Lung microvascular endothelial cell (primary cell): ENCODE data around the gene WDR43. TPM values are rescaled to one million over a fixed set of nuclear protein-coding genes. Genes with fewer than 3 reads are reported as not detected.
"Not testable (repeated sequence)": the region's sequence is repeated elsewhere in the genome, so short reads cannot be mapped to it uniquely, and the experiment has no call there.

Experiments
- DNase-seq, 2 donors: peaks; one replicate each; pipeline versions ENCODE4 v3.0.0 to v3.0.0-alpha.2; 2010; ENCODE audit warnings: low read depth in 2 of 2
- total RNA-seq: library from RNA; depleted of rRNA; stranded (reverse); fragments of >200 nt; gene quantifications from 2 replicates; pipeline ENCODE4 v1.2.1, GENCODE V29; 2014

Gene WDR43
- total RNA-seq, 1 donor from 2014 or later = 51.6 TPM

DNA sequence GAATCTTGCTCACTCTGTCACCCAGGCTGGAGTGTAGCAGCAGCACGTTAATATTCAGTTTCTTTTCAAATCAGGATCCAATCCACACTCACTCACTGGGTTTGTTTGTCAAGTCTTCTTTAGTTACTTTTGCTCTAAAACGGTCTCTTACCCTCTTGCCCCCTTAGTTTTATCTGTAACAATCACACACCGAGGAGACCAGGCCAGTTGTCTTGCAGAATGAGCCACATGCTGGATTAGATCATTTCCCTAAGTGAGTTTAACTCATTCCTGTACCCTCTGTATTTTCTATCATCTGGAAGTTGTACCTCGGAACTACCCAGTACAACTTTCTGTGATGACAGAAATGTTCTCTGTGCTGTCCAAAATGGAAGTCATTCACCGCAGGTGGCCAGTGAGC is 65.9 kb downstream of the WDR43 start:
- DNase-seq = peak in 1 of 2 donors; percentile 64

DNA sequence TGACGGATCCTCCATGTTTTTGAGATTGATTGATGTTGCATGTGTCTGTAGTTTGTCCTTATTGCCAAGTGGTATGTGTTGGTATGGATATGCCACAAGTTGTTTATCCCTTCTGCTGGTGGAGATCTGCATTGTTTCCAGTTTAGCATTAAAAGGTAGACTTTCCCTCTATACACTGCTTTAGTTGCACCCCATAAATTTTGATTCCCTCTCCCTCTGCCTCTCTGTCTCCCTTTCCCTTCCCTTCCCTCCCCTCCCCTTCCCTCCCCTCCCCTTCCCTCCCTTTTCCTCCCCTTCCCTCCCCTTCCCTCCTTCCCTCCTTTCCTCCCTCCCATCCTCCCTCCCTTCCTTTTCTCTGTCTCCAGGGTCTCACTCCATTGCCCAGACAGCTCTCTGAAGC is 68.0 kb downstream of the WDR43 start:
- no peak for DNase-seq

DNA sequence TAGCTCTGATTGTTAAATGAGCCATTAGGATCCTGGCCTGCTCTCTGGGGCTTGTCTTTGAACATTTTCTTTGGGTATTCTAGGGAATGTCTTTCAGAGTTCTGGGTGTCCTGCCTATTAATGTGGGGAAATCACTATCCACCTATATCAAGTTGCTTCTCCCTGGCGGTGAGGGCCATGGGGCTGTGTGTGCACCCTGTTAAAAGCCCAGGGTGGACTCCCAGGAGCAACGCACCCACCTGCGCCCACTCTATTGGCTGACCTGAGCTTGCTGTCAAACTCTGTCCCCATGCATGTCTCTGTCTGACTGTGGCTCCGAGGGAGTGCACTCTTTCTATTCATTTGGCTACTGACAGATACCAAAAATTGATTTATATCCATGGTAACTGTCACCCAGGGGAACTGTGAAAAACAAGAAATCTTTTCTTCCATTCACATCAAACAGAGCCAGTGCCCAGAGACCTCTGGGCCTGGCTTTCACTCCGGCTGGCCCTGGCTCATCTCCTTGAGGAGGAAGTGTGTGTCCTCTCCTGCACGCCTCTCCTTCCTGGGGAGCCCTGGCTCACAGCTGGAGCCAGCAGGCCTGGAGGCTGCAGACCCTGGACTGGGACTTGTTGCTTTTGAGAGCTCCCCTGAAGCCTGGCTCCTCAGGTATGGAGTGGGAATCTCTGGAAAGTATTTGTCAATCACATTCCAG is 76.1 kb downstream of the WDR43 start:
- no peak for DNase-seq

DNA sequence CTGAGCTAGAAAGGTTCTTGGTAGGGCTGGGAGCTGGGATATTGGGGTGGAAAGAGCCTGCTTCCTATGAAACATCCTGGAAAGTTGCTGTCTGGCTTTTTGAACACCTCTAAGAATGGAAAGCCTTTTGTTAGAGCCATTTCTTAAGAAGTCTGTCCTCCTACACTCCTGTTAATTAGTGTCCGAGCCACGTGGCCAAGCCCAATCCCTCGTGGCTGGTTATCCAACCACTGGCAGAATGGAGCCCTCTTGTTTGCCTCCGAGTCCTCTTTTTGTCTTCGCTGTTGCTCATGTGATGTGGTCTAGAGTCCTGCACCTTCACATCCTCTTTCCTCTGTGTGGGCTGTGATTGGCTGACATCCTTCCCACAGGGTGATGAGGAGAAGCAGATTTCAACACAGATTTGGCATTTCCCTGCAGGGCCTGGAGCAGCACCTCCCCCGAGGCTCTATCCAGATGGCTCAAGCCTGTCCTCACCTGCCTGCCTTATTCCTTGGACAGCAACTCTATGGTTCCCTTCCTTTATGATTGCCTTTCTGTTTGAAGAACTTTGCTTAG is 78.4 kb downstream of the WDR43 start:
- DNase-seq = no peak

DNA sequence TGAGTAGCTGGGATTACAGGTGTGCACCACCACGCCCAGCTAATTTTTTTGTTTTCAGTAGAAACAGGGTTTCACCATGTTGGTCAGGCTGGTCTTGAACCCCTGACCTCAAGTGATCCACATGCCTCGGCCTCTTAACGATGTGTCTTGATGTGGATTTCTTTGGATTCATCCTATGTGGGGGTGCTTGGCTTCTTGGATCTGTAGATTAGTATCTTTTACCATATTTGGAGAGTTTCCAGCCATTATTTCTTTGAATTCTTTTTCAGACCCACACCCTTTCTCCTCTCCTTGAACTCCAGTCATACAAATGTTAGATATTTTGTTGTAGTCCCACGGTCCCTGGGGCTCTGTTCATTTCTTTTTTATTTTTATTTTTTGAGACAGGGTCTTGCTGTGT is 79.8 kb downstream of the WDR43 start:
- DNase-seq = no peak

DNA sequence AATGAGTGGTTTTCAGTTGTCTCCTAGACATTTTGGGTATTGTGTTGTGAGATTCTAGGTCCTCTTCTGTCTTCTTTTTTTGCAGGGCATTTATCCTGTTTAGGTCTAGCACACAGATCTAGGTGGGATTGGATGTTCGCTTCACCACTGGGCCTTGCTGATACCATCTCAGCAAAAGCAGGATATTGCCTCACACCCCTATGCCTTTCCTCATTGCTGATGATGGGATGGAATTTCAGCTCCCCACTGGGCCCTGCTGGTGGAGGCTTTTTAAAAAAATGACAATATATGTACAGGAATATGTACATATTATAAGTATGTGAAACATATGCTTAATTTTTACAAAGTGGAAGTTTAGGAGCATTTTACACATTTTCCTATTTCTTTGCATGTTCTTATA is 81.2 kb downstream of the WDR43 start:
- peak in 1 of 2 donors; percentile 11 for DNase-seq

DNA sequence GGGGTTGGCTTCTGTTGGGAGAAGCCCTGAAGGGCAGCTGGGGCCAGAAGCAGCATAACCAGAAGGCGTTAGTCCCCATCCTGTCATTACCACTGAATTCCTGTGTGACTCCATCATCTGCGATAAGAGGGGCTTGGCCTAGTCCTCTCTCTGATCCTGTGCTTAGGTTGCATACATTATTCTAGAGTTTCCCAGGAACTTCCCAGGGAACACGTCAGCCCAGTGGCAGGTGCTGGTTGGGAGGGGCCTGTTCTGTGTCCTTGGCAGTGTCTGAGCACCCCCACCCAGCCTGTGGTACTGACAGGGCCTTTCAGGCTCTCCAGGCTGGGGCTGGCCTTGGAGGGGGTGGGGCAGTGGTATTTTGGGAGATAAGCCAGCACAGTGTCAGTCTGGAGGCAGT is 82.1 kb downstream of the WDR43 start:
- no peak for DNase-seq

DNA sequence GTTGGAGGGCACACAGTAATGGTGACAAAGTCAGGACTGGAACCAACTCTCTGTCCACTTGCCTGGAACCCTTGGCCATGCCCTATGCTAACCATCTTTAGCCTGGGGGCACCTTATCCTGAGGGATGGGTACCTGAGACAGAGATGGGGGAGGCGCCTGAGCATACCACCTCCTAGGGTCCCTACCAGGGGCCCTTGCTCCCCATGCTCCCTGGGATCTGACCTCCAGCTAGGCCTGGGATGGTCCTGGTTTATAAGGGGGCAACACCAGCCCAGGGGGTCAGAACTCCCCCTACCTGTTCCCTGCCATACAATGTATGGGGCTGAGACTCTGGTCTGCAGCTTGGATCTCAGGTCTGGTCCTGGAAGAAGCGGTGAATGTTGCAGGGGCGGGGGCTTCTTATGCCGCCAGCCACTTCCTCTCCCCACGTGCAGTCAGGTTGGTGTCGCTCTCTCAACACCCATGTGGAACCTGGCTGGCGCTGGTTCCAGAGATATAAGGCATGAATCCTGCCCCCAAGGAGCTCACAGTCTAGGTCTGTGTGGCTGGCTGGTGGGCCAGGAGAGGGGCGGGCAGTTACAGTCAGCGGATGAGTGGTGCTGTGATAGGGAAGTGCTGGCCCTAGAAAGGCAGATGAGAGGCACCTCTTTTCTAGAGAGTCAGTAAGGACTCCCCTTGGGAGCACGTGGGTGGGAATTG is 82.9 kb downstream of the WDR43 start:
- no peak for DNase-seq

DNA sequence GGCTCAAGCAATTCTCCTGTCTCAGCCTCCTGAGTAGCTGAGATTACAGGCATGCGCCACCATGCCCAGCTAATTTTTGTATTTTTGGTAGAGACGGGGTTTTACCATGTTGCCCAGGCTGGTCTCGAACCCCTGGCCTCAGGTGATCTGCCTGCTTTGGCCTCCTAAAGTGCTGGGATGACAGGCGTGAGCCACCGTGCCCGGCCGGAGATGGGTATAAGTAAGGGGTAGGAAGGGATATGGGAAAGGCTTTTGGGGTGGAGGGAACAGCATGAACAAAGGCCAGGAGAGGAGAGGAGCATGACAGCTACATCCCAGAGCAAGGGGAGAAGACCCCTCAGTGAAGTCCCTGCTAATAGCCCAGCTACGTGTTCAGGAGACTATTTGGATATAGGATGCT is 83.5 kb downstream of the WDR43 start:
- not testable (repeated sequence) for DNase-seq

DNA sequence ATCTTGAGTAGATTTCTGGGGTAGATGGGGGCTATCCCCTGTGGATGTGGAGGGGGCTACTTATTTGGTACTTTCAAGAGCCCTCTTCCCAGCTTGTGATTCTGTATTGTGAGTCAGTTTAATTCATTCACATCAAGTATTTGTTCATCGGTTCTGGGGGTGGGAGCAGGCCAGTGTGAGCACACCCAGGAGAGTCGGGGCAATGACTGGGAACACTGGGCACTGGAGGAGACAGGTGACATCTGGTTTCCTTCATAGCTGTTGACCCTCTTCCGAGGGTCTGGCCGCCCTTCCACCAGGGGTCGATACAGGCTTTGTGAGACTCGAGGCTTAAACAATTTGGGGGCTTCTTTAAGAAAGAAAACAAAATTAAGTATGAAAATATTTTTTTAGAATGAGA is 84.1 kb downstream of the WDR43 start:
- no peak for DNase-seq

DNA sequence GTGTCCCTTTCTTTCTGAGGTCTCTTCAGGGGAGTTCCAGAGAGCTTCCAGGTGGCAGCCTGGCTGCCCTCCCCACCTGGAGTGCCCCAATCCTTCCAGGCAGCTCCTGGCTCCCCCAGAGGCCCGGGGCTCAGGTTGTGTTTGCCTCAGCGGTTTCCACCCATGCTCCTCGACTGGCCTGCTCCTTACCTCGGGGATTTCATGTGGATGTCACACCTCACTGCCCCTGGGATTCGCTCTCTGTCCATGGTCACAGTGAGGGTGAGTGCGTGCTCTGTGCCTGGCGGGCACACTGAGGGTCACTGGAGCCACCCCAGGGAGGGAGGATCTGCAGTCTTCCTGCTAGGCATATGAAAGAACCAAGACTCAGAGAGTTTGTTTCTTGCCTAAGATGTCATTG is 84.6 kb downstream of the WDR43 start:
- no peak for DNase-seq

DNA sequence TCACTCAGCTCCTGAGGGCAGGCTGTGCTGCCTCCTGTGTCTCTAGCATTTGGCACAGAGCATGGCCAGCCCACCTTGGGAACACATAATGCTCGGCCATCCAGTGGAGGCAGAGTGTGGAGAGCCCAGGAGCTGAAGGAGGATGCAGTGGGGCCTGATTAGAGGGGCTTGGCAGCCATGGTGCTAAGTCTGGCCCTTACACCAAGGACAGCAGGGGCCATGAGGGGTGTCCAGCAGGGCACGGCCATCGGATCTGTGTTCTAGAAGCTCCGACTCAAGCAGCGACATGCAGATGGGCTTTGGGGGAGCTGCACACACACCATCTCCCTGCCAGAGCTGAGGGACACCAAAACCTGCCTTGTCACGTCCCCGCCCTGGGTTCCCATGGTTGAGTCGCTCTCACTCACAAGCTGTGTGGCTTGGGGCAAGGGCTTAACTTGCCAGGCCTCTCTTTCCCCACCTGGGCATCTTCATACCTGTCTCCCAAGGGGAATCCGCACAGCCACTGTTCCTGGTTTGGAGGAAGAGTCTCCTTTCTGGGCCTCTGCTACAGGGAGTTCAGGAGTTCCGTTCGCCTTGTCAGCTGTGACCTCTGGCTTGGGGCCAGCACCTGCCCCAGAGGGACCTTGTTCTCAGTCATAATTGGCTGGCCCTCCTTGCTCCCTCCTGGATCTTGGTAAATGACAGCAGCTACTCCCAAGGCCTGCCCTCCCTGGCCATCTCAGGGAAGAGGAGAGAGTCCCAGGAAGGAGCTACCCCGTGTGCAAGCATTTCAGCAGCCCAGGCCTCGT is 85.3 kb downstream of the WDR43 start:
- DNase-seq = no peak

DNA sequence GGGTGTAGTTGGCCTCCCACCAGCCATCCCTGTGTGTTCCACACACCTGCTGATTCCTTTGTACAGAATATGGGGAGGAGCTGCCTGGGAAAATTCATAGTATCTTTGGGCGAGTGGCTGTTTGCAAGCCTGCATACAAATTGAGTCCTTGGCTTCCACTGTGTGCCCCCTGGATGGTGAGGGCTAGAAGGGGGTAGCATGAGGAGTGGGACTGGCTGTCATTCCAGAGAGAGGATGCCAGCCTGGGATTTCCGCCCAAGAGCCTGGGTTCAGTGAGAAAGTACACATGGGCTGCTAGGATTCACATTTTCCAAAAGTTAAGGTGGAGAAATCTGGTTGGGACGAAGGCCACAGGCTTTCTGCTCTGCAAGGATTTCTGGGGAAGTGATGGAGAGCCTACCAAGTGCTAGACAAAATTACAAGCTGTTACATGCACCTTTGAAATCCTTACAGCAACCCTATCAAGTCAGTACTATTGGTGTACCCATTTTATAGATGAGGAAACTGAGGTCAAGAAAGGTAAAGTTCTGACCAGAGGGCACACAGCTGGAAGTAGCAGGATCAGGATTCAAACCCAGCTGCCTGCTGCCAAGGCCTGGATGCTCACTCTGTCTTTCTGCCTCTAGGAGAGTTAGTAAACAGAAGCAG is 86.0 kb downstream of the WDR43 start:
- no peak for DNase-seq

DNA sequence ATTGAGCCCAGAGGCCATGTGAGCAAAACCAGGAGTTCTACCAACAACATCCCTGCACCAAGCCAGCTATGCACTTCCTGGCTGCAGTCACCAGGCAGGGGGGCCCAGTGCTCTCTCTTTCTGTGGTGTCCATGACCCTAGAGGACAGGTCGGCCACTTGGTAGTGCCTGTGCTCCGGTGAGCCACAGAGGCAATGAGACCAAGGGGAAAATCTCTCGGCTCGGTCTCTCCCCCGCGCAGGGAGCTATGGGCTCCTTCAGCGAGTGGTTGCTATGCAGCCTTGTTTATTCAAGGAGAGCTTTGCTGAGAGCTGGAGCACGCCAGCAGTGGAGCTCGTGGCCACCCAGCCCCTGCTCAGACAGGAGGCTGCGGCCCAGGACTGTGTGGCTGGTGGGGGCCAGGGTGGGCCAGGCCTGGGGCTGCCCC is 86.6 kb downstream of the WDR43 start, which contains the start of gene TOGARAM2:
Gene TOGARAM2, plus strand, starts transcription at position 283 of the 426 bp plus-strand sequence. CDS start 13,537 bp downstream, outside the sequence.
- no peak for DNase-seq

DNA sequence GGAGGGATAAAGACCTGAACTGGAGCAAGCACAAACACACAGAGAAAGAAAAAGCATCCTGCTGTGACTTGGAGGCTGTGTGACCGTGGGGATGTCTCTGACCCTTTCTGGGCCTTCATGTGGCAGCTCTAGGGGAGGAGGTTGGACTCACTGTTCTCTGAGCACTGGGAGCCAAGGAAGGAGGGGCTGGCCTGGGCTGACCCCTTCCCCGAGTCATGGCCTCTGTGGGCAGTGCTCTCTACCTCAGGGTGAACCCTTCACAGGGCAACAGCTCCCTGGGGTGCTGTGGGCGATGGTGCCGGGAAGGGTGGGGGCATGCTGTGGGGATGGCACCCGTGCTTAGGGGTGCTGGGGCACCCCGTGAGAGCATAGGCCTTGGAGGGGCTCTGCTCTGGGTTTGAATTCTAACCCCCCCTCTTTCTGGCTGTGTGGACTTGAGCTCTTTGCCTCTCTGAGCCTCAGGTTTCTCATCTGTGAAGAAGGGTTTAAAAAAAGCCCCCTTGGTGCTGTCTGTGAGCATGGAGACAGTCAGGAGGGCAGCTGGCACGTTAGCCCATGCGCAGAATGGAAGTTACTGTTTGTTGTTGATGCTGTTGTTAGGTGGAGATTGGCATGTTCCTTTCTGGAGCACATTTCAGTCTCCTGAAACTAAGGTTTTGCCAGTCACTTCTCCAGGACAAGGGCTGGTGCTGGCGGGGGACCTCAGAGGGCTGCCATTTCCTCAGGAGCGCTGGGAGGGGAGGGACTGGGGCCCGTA is 87.3 kb downstream of the WDR43 start:
- DNase-seq = no peak

DNA sequence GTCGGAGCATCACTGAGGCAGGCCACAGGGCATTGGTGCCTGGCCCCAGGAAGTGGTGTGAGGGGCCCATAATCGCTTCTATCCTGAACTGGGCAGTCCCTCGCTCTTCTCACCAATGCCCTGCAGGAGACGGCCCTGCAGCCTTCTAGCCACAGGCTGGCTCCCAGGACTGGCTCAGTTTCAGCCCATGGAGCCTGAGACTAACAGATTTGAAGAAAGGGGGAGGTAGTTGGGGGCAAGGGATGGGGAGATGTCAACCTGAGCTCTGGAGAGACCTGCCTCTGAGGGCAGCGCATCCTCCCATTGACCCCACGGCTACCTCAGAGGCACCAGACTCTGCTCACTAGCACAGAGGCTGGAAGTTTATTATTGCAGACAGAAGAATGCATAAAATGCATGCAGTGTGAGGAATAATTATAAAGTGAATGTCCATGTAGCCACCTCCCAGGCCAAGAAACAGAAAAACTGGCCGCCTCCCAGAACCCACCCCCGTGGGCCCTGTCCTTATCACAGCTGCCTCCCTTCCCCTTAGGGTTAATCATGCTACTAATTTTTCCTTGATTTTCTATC is 88.0 kb downstream of the WDR43 start:
- no peak for DNase-seq

DNA sequence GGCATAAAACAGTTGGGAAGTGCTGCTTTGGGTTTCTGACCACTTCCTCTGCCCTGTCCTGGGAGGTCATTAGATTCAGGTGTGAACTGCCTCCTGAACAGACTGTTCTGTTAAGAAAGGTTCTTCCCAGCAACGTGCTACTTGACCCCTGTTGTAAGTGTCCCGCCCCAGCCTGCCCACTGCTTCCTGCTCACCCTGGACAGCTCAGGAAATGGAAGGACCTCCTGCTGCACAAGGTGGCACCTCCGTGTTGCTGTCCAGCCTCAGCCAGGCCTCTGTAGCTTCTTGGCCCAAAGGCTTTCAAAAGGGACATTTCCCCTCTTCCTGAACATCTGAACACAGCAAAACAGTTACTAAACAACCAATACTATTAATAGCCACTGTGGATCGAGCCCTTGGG is 92.0 kb downstream of the WDR43 start:
- DNase-seq = peak; percentile 20 to 32

DNA sequence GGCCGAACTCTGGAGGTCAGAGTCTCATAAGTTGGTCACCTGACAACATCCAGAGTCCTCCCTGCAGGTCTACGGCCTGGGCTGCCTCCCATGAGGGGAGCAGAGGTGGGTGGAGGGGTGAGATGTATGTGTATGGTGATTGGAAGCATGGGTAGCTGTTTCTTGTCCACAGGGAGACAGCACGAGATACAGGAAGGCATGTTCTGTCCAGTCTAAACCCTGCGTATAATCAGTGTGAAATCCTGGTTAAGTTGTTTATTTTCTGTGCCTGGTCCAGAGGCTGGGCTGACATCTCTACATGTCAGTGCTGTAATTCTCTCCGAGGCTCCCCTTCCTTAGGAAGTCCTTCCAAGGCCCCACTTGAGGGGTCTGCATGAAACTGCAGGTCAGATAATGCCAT is 95.5 kb downstream of the WDR43 start:
- no peak for DNase-seq

DNA sequence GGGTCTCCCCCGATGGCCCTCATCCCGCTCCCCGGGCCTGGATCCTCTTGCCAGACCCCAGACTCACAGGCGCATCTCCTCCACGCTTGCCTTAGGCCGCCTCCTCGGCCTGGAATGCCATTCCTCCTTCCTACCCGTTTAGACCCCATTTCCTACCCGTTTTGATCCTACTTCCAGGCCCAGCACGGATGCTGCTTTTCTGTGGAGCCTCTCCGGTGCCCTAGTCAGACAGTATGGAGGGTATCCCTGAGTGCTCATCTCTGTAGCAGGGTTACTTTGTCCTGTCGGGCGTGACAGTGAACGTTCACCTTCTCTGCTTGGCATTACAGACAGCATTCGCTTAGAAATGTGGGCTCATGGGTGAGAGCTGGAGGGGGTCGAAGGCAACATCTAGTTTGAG is 96.0 kb downstream of the WDR43 start:
- no peak for DNase-seq

DNA sequence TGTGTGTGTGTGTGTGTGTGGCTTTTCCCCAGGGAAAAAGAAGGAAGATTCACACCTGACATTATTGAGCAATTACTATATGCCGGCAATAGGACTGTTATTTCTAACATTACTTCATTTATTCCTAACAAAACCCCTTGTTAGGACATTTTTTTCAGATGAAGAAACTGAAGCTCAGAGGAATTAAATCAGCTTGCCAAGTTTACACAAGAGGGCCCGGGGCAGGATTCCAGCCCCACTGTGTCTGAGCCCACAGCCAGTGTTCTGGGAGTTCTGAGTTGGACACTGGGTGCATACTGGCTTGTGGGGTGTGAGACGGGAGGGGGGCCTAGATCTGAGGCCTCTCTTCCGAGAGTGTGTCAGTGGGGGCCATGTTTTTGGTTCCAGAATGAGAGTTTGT is 96.6 kb downstream of the WDR43 start:
- DNase-seq = no peak
